Fibroblast of gingiva (primary cell): Measurements from ENCODE around the gene HRH2.
A peak's percentile ranks its signal among the peaks of the same experiment; 100 is the strongest.

Experiments used
- DNase-seq: peaks from one replicate; pipeline ENCODE4 v3.0.0-alpha.2; 2011; ENCODE audit warnings: low read depth

Gene HRH2

GRCh38 chr5:175677571-175677970 is 19.7 kb downstream of the HRH2 start:
- no peak for DNase-seq

DNA sequence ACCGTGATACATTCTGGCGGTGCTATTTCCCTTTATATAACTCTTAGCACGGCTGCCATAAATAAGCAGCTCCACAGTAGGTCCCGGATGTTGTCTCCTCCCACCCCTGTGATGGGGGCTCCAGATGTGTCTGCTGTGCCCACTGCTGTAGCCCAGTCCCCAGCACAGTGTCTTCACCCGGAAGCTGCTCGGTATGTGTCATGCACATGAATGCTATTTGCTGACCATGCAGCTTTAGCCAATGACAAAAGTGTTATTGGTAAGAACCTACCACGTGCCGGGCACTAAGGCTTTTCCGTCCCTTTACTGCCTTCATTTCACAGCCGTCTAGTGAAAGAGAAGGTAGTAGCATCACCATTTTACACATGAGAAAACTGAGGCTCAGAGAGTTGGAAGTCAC is 20.2 kb downstream of the HRH2 start:
- no peak for DNase-seq

- DNase-seq: no peak
Observed at GRCh38 chr5:175679411-175679810, 21.5 kb downstream of the HRH2 start.

DNA sequence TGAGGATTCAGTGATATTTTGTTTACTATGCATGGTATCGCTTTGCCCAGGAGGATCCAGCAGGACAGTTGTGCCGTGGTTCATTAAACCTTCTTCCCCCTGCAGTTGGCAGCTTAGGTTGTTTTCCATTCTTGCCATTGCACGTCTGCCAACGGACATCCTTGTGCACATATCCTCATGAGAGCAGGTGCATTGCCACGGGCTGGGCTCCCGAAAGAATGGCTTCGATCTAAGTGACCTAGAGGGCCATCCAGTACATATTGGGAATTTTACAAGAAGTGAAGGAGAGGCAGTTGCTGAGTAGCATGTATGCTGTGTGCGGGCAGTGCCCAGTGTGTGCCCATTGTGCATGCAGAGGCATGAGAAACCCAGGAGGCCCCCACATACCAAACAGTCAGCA is 22.1 kb downstream of the HRH2 start:
- no peak for DNase-seq

DNA sequence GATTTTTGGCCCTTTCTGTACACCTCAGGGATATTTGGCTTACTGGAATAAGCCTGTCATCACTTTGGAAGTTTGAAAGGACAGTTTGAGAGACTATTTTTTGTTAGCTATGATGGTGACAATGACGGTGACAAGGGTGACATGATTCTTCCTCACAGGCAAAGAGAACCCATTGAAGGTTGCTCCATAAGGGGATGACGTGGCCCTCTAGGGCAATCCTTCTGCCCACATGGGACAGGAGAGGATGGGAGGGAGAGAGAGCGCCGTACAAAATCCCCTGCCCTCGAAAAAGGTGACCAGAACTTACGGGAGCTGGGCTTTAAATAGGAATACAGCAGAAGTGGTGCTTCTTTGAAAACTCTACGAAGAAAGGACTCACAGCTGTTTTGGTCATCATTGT is 22.6 kb downstream of the HRH2 start:
- no peak for DNase-seq

DNA sequence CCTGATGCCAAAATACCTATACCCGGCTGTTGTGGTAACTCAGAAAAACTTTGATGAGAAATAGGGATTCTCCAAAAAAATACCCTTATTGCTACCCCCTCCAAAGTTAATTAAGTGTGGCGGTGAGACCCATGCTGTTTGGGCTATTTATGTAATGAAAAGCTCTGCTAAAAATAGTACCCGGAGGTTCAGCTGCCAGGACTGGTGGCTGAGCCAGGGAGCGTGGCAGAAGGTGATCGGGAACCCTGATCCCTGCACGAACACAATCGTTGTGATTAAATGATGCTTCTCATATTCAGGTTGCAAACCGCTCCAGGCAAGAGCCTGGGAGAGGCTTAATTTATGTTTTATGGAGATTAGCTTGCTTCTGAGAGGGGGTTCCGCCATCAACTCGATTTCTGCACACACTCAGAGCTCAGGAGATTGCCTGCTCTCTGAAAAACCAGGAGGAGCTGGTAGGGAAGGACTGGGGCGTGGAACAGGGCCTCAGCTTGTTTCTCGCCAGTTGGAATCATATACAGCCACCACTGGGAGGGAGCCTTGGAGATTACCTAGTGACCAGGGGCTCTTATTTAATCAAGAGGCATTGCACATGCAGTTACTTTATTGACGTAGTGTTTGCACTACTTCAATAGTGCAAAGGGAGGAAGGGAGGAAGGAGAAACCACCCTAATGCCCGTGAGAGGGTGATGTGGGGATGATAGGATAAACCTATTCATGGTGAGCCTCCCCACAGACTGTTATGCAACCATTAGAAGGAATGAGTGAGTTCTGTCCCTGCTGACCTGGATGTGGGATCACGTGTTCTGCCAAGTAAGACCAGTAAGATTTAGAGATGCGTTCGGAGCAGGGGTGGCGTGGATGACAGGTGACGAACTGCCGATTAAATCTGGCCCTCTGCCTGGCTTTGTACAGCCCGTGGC is 23.4 kb downstream of the HRH2 start:
- DNase-seq: no peak

GRCh38 chr5:175681968-175682340 is 24.1 kb downstream of the HRH2 start:
- DNase-seq: no peak

GRCh38 chr5:175682664-175683063 is 24.8 kb downstream of the HRH2 start:
- no peak for DNase-seq

DNA sequence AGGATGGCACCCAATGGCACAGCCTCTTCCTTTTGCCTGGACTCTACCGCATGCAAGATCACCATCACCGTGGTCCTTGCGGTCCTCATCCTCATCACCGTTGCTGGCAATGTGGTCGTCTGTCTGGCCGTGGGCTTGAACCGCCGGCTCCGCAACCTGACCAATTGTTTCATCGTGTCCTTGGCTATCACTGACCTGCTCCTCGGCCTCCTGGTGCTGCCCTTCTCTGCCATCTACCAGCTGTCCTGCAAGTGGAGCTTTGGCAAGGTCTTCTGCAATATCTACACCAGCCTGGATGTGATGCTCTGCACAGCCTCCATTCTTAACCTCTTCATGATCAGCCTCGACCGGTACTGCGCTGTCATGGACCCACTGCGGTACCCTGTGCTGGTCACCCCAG is 25.4 kb downstream of the HRH2 start:
- no peak for DNase-seq

DNA sequence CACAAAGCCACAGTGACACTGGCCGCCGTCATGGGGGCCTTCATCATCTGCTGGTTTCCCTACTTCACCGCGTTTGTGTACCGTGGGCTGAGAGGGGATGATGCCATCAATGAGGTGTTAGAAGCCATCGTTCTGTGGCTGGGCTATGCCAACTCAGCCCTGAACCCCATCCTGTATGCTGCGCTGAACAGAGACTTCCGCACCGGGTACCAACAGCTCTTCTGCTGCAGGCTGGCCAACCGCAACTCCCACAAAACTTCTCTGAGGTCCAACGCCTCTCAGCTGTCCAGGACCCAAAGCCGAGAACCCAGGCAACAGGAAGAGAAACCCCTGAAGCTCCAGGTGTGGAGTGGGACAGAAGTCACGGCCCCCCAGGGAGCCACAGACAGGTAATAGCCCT is 26.1 kb downstream of the HRH2 start:
- no peak for DNase-seq

GRCh38 chr5:175684931-175685330 is 27.1 kb downstream of the HRH2 start:
- DNase-seq: no peak

DNA sequence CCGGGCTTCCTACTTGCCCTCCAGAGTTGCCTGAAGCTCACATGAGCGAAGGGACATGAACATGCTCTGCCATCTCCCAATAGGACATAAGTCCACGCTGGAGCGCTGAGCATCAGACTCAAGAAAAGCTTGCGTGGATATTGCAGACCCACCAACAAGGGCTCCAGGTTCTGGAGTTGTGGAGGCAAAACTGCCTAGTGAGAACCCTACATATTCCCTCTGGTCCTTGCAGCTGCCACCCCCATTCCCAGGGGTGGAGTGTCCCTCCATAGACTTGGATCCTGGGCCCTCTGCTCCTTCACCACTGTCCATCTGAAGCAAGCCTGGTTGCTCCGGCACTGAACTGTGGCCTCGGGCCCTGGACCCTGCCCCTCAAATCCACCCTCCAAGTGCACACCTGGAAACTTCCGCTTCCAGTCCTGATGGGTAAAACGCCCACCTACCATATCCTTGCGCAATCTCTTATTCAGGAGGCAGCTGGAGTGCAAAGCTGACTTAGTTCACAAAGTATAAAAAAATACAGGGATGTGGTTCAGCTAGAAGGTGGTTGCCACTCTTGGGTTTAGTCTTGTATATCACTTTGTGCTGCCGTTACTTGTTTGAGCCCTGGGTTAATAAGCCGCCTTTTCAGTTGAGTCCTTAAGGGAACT is 28.0 kb downstream of the HRH2 start:
- no peak for DNase-seq

- DNase-seq: no peak
Observed at GRCh38 chr5:175686396-175686795, 28.5 kb downstream of the HRH2 start.

DNA sequence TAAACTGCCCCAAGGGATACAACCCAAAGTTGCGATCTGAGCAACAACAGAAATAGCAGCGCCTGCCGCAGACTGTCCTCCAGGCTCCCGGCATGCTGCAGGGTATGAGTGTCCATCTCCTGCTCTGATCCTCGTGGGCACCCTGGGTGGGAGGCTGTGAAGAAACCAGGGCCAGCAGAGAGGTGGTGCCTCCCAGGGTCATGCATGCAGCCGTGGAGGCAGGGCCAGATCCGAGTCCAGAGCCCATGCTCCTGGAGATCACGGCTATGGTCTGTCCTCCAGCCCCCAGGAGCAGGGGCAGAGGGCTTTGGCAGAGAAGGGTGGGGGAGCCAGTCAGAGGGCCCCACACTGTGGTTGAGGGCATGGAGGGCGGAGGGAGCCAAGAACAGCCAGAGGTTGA is 29.0 kb downstream of the HRH2 start:
- no peak for DNase-seq

- DNase-seq: no peak
Observed at GRCh38 chr5:175687231-175687701, 29.4 kb downstream of the HRH2 start.

GRCh38 chr5:175688352-175689146 is 30.7 kb downstream of the HRH2 start:
- DNase-seq: no peak

DNA sequence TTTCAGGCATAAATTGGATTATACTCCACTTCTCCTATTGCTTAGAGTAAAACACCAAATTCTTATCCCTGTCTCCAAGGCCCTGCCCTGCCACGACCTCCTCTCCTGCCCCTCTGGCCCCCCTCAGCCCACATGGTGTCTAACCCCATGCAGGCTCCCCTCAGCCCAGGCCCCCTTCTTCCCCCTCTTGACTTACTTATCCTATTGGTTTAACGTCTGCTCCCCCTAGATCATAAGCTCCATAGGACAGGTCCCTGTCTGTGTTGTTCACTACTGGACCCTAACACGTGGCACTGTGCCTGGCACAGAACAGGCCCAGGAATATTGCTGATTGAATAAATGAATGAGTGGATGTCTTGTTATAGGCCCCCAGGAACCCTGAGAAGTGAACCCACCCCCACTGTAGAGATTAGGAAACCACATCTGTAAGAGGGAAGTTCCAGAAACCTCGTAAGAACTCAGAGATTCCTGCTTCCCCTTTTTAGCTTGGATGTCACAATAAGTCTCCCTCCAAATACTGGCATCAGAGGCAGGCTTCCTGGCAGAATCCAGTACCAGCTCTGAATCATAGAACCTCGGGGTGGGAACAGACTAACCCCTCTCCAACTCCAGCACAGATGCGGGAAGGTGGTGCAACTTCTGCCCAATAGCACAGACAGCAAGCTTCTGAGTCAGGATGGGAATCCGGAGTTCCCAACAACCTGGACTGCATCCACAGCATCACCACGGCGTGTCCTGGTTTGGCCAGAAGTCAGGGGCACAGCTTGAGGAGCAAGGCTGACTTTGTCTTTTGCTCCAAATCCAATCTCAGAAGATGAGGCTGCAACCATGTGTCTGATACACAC is 31.5 kb downstream of the HRH2 start:
- DNase-seq: peak; percentile 58

DNA sequence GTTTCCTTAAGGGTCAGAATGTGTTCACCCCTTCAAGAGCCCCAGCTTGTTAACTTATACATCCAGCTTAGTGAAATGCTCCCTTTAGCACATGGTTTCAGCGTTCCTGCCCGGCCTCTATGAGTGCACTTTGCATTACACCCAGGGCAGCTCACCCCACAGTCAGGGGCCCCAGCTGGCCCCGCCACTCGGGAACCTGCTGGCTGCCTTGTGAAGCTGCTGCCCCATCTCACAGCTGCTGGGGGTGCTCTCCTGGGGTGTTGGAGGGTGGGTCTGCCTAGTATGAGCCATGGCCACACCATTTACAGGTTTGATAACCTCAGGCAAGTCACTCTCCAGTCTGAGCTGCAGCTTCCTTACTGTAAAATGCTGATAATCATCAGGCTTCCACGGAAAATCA is 32.2 kb downstream of the HRH2 start:
- DNase-seq: no peak

DNA sequence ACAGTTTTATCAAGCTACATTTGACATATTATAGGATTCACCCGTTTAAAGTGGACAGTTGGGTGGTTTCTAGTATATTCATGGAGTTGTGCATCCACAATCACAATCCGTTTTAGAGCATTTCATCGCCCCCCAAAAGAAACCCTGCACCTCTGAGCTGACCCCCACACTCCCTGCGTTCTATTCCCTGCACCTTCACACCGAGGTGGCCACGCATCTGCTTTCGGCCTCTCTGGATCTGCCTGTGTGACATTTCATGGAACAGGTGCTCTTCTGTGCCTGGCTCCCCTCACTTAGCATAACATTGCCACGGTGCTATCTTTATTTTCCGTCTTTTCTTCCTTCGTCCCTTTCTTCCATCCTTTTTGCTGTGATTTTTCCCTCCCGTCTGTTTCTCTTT is 32.7 kb downstream of the HRH2 start:
- no peak for DNase-seq

DNA sequence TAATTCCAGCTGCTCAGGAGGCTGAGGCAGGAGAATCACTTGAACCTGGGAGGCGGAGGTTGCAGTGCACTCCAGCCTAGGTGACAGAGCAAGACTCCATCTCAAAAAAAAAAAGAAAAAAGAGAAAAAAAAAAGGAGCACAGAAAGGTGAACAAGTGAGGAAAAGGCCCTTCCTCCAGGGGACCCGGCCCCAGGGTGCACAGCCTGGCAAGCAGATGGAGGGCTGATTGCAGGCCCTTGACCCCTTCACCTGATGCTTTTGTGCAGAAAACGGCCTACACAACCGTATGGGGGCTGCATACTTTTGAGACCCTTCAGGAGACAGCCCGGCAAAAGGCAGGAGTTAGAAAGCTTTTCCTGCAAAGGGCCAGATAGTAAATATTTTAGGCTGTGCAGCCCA is 33.9 kb downstream of the HRH2 start:
- DNase-seq: no peak

- no peak for DNase-seq
Observed at GRCh38 chr5:175692235-175692995, 34.5 kb downstream of the HRH2 start.
